H9 (cell line): ENCODE results near the gene AP4E1. TPM values are rescaled to one million over a fixed set of nuclear protein-coding genes. Genes with fewer than 3 reads are reported as not detected.

Experiments used
- DNase-seq: peaks from one replicate; pipeline ENCODE4 v3.0.0-alpha.2; 2017
- H2AFZ ChIP-seq: one replicate; pipeline ENCODE4 v1.6.1; 2013; ENCODE audit warnings: mild to moderate bottlenecking, low read length, control low read depth, moderate library complexity
- H2AK5ac ChIP-seq: 2 replicates; pipeline ENCODE4 v1.6.1; 2013; ENCODE audit warnings: low read length, control low read depth, mixed read lengths; ENCODE audit not compliant: insufficient read length
- H2BK120ac ChIP-seq: one replicate; pipeline ENCODE4 v1.6.1; 2013; ENCODE audit warnings: low read depth, mild to moderate bottlenecking, low read length, control low read depth, inconsistent platforms; ENCODE audit not compliant: poor library complexity, severe bottlenecking
- H2BK12ac ChIP-seq: 2 replicates; pipeline ENCODE4 v1.6.1; 2013; ENCODE audit warnings: low read length, control low read depth, mixed read lengths, low read depth; ENCODE audit not compliant: insufficient read length
- H2BK15ac ChIP-seq: 2 replicates; pipeline ENCODE4 v1.6.1; 2013; ENCODE audit warnings: low read depth, low read length, control low read depth
- H2BK20ac ChIP-seq: one replicate; pipeline ENCODE4 v1.6.1; 2013; ENCODE audit warnings: low read depth, mild to moderate bottlenecking, low read length, control low read depth, inconsistent platforms; ENCODE audit not compliant: poor library complexity, severe bottlenecking
- H2BK5ac ChIP-seq: 2 replicates; pipeline ENCODE4 v1.6.1; 2013; ENCODE audit warnings: low read length, control low read depth, mixed read lengths; ENCODE audit not compliant: insufficient read length
- H3K14ac ChIP-seq: 2 replicates; pipeline ENCODE4 v1.6.1; 2013; ENCODE audit warnings: low read length, control low read depth; ENCODE audit not compliant: insufficient read depth
- H3K18ac ChIP-seq: 2 replicates; pipeline ENCODE4 v1.6.1; 2013; ENCODE audit warnings: low read depth, mild to moderate bottlenecking, mixed read lengths, low read length, control low read depth; ENCODE audit not compliant: insufficient read length
- H3K23ac ChIP-seq: 2 replicates; pipeline ENCODE4 v1.6.1; 2013; ENCODE audit warnings: low read length, control low read depth, mixed read lengths, low read depth; ENCODE audit not compliant: insufficient read length
- H3K23me2 ChIP-seq: 2 replicates; pipeline ENCODE4 v1.6.1; 2013; ENCODE audit warnings: low read depth, mild to moderate bottlenecking, mixed read lengths, low read length, control low read depth; ENCODE audit not compliant: insufficient read length, poor library complexity, severe bottlenecking
- H3K27ac ChIP-seq: 2 replicates; pipeline ENCODE4 v1.5.1; 2013; ENCODE audit warnings: low read length, control low read depth, mixed read lengths, low read depth; ENCODE audit not compliant: insufficient read length
- H3K27me3 ChIP-seq: 2 replicates; pipeline ENCODE4 v1.6.1; 2013; ENCODE audit warnings: low read length, control low read depth, inconsistent platforms; ENCODE audit not compliant: insufficient read depth
- H3K4ac ChIP-seq: 2 replicates; pipeline ENCODE4 v1.6.1; 2013; ENCODE audit warnings: low read depth, mild to moderate bottlenecking, control low read depth, inconsistent platforms, low read length, moderate library complexity
- H3K4me1 ChIP-seq: 2 replicates; pipeline ENCODE4 v1.6.1; 2013; ENCODE audit warnings: low read length, control low read depth, inconsistent platforms; ENCODE audit not compliant: insufficient read depth
- H3K4me2 ChIP-seq: 2 replicates; pipeline ENCODE4 v1.6.1; 2013; ENCODE audit warnings: low read length, control low read depth, mixed read lengths; ENCODE audit not compliant: insufficient read length, insufficient read depth
- H3K56ac ChIP-seq: 2 replicates; pipeline ENCODE4 v1.6.1; 2013; ENCODE audit warnings: low read depth, mild to moderate bottlenecking, mixed read lengths, low read length, control low read depth; ENCODE audit not compliant: insufficient read length
- H3K79me1 ChIP-seq: 2 replicates; pipeline ENCODE4 v1.6.1; 2013; ENCODE audit warnings: low read depth, mild to moderate bottlenecking, moderate library complexity, low read length, control low read depth, inconsistent platforms; ENCODE audit not compliant: insufficient read depth, poor library complexity, severe bottlenecking
- H3K79me2 ChIP-seq: 2 replicates; pipeline ENCODE4 v1.6.1; 2013; ENCODE audit warnings: low read length, control low read depth, inconsistent platforms; ENCODE audit not compliant: insufficient read depth
- H3K9ac ChIP-seq: 2 replicates; pipeline ENCODE4 v1.6.1; 2013; ENCODE audit warnings: low read length, control low read depth, mixed read lengths; ENCODE audit not compliant: insufficient read length; ENCODE audit errors: extremely low read depth
- H3K9me3 ChIP-seq: one replicate; pipeline ENCODE4 v1.6.1; 2013; ENCODE audit warnings: low read depth, low read length, inconsistent platforms; ENCODE audit not compliant: control insufficient read depth
- H3T11ph ChIP-seq: one replicate; pipeline ENCODE4 v1.6.1; 2013; ENCODE audit warnings: mild to moderate bottlenecking, low read length, control low read depth, inconsistent platforms
- H4K20me1 ChIP-seq: one replicate; pipeline ENCODE4 v1.6.1; 2013; ENCODE audit not compliant: control insufficient read depth, insufficient read length, insufficient read depth
- H4K5ac ChIP-seq: 2 replicates; pipeline ENCODE4 v1.6.1; 2013; ENCODE audit warnings: low read depth, mild to moderate bottlenecking, mixed read lengths, low read length, control low read depth; ENCODE audit not compliant: insufficient read length
- H4K8ac ChIP-seq: replicated peaks from 2 replicates; pipeline ENCODE4 v1.6.1; 2013; ENCODE audit warnings: low read length, control low read depth, mixed read lengths, low read depth; ENCODE audit not compliant: insufficient read length
- H4K91ac ChIP-seq: 2 replicates; pipeline ENCODE4 v1.6.1; 2013; ENCODE audit warnings: low read depth, mild to moderate bottlenecking, moderate library complexity, mixed read lengths, low read length, control low read depth; ENCODE audit not compliant: insufficient read length
- H3K27ac Mint-ChIP-seq, 3 experiments: 2 replicates in 2 of 3; 3 replicates in 1 of 3; pipeline ENCODE4 v1.8.0; 2020 to 2021; ENCODE audit warnings: mixed read lengths in 3 of 3, mild to moderate bottlenecking in 1 of 3, moderate library complexity in 1 of 3
- H3K27me3 Mint-ChIP-seq: 2 replicates; pipeline ENCODE4 v1.8.0; 2021; ENCODE audit warnings: low read depth, mild to moderate bottlenecking, moderate library complexity, mixed read lengths
- H3K36me3 Mint-ChIP-seq, 3 experiments: 2 replicates in 2 of 3; 3 replicates in 1 of 3; pipeline ENCODE4 v1.8.0; 2020 to 2021; ENCODE audit warnings: low read depth in 3 of 3, mixed read lengths in 3 of 3; ENCODE audit not compliant: insufficient read depth in 1 of 3
- H3K4me1 Mint-ChIP-seq, 2 experiments: 2 replicates each; pipeline ENCODE4 v1.8.0; 2020; ENCODE audit warnings: mixed read lengths in 2 of 2
- H3K4me3 Mint-ChIP-seq, 2 experiments: 2 replicates in 1 of 2; 3 replicates in 1 of 2; pipeline ENCODE4 v1.8.0; 2020 to 2021; ENCODE audit warnings: mild to moderate bottlenecking in 2 of 2, mixed read lengths in 2 of 2, moderate library complexity in 1 of 2
- H3K9me3 Mint-ChIP-seq, 2 experiments: 2 replicates in 1 of 2; 3 replicates in 1 of 2; pipeline ENCODE4 v1.8.0; 2020; ENCODE audit warnings: mild to moderate bottlenecking in 2 of 2, mixed read lengths in 2 of 2, moderate library complexity in 1 of 2
- WGBS: extraction: QIAGEN DNeasy Blood & Tissue Kit; methylation state at CpG from one replicate; pipeline ENCODE4 v1.1.7; 2013; ENCODE audit warnings: missing lambda C conversion rate, low lambda C conversion rate, mixed read lengths; ENCODE audit not compliant: insufficient read length; ENCODE audit errors: extremely low coverage; 5-methylcytosine and 5-hydroxymethylcytosine counted together
- total RNA-seq: library from RNA; stranded (reverse); gene quantifications from 2 replicates; pipeline ENCODE4 v1.2.1, GENCODE V29; 2021
- TF ChIP-seq, protein P1 (sequence below): fragments of 200-600 bp; sonication (generic); conservative IDR thresholded peaks from 3 replicates; pipeline ENCODE4 v1.8.0; 2021; ENCODE audit warnings: antibody characterized with exemption, mild to moderate bottlenecking

AP4E1 gene
- total RNA-seq, 1 experiment from 2014 or later, result 13.8 TPM

DNA sequence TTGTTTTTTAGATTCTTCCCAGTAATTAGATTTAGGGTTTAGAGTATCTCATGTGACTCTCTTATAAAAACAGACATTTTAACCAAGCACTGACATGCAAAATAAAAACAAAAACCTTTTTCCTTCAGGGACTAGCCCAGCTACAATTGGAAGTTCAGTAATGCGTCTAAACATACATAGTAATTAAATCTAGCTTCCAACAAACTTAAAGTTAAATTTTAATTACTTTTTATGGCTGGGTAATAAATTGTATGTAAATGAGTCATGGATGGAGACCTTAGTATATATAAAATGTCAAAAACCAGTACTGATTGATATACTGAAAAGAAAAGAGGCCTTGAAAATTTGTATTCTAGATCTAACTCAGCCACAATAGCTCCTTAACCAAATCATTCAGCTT is 43.6 kb upstream of the AP4E1 start:
- no peak overlapping the region for H2BK12ac ChIP-seq
- no peak overlapping the region for H3K27ac ChIP-seq
- H2BK120ac ChIP-seq, result no peak overlapping the region
- no peak overlapping the region for H4K91ac ChIP-seq
- H3K4ac ChIP-seq, result no peak overlapping the region
- H2AK5ac ChIP-seq, result no peak overlapping the region
- no peaks in the 10 kb centered on the region for H3K36me3 Mint-ChIP-seq
- no peaks in the 10 kb centered on the region for H3K9me3 ChIP-seq
- H3K14ac ChIP-seq, result no peak overlapping the region
- H3K23ac ChIP-seq, result no peak overlapping the region
- H3T11ph ChIP-seq, result no peak overlapping the region
- TF ChIP-seq, protein P1, sequence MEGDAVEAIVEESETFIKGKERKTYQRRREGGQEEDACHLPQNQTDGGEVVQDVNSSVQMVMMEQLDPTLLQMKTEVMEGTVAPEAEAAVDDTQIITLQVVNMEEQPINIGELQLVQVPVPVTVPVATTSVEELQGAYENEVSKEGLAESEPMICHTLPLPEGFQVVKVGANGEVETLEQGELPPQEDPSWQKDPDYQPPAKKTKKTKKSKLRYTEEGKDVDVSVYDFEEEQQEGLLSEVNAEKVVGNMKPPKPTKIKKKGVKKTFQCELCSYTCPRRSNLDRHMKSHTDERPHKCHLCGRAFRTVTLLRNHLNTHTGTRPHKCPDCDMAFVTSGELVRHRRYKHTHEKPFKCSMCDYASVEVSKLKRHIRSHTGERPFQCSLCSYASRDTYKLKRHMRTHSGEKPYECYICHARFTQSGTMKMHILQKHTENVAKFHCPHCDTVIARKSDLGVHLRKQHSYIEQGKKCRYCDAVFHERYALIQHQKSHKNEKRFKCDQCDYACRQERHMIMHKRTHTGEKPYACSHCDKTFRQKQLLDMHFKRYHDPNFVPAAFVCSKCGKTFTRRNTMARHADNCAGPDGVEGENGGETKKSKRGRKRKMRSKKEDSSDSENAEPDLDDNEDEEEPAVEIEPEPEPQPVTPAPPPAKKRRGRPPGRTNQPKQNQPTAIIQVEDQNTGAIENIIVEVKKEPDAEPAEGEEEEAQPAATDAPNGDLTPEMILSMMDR, result no peak
- H3K4me1 Mint-ChIP-seq, result peaks cover 6 to 11% of the 10 kb centered on the region in 2 experiments
- no peak overlapping the region for H3K4me3 Mint-ChIP-seq
- no peaks in the 10 kb centered on the region for H4K20me1 ChIP-seq
- no peak overlapping the region for H3K9ac ChIP-seq
- H4K8ac ChIP-seq, result no peak overlapping the region
- no peak overlapping the region for H3K27ac Mint-ChIP-seq
- H2BK20ac ChIP-seq, result no peak overlapping the region
- H3K79me2 ChIP-seq, result no peaks in the 10 kb centered on the region
- no peaks in the 10 kb centered on the region for H3K27me3 ChIP-seq
- H3K23me2 ChIP-seq, result no peaks in the 10 kb centered on the region
- no peak overlapping the region for H3K18ac ChIP-seq
- DNase-seq, result no peak
- no peak overlapping the region for H2AFZ ChIP-seq
- no peak overlapping the region for H3K4me2 ChIP-seq
- H3K79me1 ChIP-seq, result no peaks in the 10 kb centered on the region
- H3K9me3 Mint-ChIP-seq, result no peaks in the 10 kb centered on the region
- WGBS, result no CpG with 5 or more reads among the region's 1 CpG
- H4K5ac ChIP-seq, result no peak overlapping the region
- H3K56ac ChIP-seq, result no peak overlapping the region
- no peak overlapping the region for H2BK15ac ChIP-seq
- H2BK5ac ChIP-seq, result no peak overlapping the region
- no peaks in the 10 kb centered on the region for H3K27me3 Mint-ChIP-seq
- H3K4me1 ChIP-seq, result no peaks in the 10 kb centered on the region; the same call in 1 of the 2 replicates
